HFF-Myc (cell line): ENCODE results near the gene TMEM220.

ENCODE experiments used
- DNase-seq: peaks from one replicate; pipeline ENCODE4 v3.0.0-alpha.2; 2011; ENCODE audit warnings: low read depth; ENCODE audit errors: extremely low read depth
- H3K4me3 ChIP-seq: replicated peaks from 2 replicates; pipeline ENCODE4 v1.5.1; 2011; ENCODE audit warnings: low read depth, mild to moderate bottlenecking, control low read depth, low read length
- TF ChIP-seq, protein P1 (sequence below): IDR thresholded peaks from 2 replicates; pipeline ENCODE4 v1.5.1; 2012; ENCODE audit warnings: mild to moderate bottlenecking, low read depth, low read length, control low read depth; ENCODE audit errors: missing control alignments

TMEM220 gene

DNA sequence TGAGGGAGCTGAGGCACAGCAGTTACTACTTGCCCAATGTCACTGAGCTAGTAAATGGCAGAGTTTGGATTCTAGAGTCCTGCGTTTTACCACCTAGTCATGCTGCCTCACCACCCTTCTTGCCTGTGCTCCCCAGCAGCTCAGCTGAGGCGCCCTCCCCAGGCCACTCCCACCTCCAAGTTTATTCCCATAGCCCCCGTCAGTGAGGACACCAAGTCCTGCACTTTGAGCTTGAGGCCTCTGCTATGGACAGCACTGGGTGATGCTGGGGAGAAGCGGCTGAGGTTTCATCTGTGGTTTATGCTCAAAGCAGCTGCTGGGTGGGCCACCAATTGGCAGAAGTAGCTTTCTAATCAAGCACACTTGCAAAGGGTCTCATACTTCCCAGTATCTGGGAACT, 37.4 kb upstream of the TMEM220 start:
- no peak for DNase-seq

DNA sequence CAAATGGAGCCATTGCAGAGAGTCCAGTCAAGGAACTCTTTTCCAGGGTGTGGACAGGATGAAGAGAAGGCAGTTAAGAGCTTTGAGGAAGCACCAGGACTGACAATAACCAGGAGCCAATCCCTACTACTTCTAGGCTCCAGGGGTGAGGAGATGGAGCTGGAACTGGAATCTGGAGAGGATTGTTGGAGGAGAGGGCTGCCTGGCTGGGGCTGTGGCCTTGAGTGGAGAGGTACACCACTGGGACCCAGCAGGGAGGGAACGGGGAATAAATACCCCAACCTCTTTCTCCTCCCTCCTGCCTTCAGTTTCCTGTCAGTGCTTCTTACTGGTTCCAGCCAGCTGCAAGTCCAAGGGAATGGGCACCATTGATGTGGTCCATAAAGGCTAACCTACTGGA, 32.2 kb upstream of the TMEM220 start:
- TF ChIP-seq, protein P1, sequence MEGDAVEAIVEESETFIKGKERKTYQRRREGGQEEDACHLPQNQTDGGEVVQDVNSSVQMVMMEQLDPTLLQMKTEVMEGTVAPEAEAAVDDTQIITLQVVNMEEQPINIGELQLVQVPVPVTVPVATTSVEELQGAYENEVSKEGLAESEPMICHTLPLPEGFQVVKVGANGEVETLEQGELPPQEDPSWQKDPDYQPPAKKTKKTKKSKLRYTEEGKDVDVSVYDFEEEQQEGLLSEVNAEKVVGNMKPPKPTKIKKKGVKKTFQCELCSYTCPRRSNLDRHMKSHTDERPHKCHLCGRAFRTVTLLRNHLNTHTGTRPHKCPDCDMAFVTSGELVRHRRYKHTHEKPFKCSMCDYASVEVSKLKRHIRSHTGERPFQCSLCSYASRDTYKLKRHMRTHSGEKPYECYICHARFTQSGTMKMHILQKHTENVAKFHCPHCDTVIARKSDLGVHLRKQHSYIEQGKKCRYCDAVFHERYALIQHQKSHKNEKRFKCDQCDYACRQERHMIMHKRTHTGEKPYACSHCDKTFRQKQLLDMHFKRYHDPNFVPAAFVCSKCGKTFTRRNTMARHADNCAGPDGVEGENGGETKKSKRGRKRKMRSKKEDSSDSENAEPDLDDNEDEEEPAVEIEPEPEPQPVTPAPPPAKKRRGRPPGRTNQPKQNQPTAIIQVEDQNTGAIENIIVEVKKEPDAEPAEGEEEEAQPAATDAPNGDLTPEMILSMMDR, result no peak
- no peak overlapping the region for H3K4me3 ChIP-seq
- DNase-seq, result no peak

More for the DNA sequence above, 37.4 kb upstream of the TMEM220 start:
- TF ChIP-seq, protein P1, result no peak
- no peak overlapping the region for H3K4me3 ChIP-seq

DNA sequence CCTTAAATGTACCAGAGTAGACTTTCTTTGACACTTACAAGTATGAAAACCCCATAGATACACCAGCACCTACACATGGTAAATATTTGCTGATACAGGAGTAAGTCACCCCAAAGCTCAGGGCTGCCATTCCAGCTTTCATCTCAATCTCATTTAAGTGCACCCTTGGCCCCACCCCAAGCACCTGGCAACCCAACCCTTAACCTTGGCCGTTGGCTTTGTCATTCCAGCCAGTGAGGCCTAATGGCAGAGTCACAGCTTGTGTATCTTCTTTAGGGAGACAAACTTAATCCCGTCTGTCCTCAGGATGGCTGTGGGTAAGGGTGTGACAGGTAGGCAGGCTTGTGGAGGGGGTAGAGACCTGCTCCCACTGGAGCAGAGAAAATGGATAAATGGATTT, 31.5 kb upstream of the TMEM220 start:
- no peak for DNase-seq
- no peak overlapping the region for H3K4me3 ChIP-seq
- TF ChIP-seq, protein P1, result no peak

DNA sequence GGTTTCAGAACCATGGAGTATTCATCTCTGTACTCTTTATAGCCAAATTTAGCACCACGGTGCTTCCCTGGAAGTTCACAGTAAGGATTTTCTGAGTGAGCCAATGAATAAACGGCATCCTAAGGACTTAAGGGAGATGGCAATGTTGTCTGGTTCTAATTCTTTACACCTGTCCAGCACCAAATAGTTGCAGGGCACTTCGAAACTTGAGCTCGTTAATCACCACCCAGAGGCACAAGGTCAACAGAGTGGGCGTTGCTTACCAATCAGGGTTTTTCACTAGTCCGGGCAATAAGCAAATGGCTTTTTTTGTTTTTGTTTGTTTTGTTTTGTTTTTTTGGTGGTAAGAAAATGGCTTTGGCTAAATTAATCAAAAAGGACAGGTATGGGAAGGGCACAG, 28.2 kb upstream of the TMEM220 start:
- no peak for DNase-seq
- TF ChIP-seq, protein P1, result no peak
- H3K4me3 ChIP-seq, result no peak overlapping the region

DNA sequence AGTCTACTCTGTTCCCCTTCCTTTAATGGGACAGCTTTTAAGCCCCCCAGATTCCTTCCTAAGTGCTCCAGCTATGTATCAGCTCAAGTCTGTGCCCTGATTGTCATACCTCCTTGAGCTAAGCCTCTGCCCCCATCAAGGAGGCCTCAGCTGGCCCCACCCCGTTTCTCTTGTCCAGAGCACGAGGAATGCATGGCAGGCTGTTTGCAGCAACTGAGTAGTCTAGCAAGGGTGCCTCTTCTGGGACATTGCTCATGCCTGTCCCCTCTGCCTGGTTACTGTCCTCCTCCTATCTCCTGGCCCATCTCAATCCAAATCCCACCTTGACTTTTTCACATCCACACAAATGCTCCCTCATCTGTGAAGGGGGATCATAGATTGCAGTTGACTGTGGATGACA, 27.8 kb upstream of the TMEM220 start:
- H3K4me3 ChIP-seq, result no peak overlapping the region
- no peak for DNase-seq
- TF ChIP-seq, protein P1, result no peak

DNA sequence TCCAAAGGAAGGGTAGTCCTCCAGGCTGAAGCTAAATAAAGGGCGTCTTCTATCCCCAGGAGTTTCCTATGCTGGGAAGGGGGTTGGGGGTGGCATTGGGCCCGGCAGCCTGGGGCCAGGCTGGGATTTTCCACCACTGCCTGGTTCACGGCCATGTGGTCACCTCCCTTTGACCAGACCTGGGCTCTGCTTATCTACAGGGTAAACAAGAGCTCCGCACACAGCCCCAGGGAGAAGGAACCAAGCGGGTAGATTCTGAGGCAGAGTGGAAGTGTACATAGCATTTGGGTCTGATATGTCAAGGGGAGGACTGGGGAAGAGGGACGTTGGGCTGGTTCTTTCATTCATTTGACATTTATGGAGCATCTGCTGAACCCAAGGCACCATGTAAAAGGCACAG, 27.2 kb upstream of the TMEM220 start:
- TF ChIP-seq, protein P1, result no peak
- no peak overlapping the region for H3K4me3 ChIP-seq
- no peak for DNase-seq

DNA sequence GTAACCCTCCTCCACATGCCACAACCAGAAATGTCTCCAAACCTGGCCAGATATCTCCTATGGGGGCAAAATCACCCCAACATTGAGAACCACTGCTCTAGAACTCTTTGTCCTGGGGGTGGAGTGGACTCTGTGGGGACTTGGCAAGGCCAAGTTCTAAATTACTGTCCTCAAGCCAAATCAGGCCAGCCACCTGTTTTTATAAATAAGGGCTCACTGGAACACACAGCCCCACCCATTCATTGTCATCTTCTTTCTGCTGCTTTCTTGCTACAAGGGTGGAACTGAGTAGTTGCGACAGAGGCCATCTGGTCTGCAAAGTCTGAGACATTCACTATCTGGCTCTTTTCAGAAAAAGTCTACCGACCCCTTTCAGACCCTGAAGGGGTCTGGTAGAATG, 26.8 kb upstream of the TMEM220 start:
- TF ChIP-seq, protein P1, result no peak
- DNase-seq, result no peak
- H3K4me3 ChIP-seq, result no peak overlapping the region
